ENCODE measurements around the gene MFAP1.
"Not testable (repeated sequence)": the region's sequence is repeated elsewhere in the genome, so short reads cannot be mapped to it uniquely, and the experiment has no call there.

Gene MFAP1

GRCh38 chr15:43824302-43825246 lies at the start of gene MFAP1:
MFAP1 (minus strand) TSS chr15:43824690; CDS start chr15:43824569, 121 bp downstream.
- in situ Hi-C loops (cut with HindIII; ENCODE audit: low sequenced_read_pairs): no loop called here

GRCh38 chr15:43873651-43874050 lies 49.2 kb upstream of the MFAP1 start:
- in situ Hi-C loops (cut with HindIII; ENCODE audit: low sequenced_read_pairs): no loop called here

DNA sequence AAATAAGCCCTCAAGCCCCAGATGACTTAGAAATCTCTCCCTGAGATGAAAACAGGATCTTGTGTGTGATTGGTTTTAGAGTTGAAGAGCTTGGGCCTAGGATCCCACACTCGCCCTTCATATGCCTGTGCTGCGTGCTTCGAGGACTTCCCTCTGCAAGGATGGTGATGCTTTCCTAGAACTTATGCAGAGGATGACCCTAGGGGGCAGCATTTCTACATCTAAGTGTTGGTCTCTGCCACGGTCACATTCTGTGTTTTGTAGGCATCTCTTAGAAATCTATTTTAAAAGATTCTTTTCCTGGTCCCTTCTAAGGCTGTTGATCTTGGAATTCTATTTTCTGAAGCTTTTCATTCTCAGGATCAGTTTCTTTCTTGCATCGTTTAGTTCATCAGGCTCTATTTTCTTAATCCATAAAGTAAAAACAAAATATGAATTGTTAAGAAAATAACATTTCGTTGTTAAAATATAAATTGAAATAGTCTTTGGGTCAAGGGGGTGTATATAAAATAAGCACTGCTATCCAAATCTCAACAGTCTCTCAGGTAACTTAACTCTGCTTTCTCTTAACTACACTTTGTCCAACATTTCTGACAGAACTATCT lies 48.0 kb upstream of the MFAP1 start:
- in situ Hi-C loops (cut with HindIII; ENCODE audit: low sequenced_read_pairs): no loop called here

DNA sequence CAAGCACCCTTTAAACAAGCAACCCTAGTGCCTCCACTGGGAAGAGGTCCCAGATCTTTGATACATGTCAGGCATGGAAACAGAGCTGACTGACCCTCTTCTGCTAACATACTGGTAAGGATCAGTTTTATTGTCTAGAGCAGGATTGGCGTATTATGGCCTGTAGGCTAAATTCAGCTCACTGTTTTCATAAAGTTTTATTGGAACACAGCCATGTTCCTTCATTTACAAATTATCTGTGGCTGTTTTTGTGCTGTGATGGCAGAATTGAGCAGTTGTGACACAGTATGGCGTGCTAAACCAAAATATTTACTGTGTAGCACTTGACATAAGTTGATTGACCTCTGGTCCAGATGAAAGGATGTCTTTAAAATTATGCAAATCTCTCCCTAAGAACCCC lies 47.3 kb upstream of the MFAP1 start:
- in situ Hi-C loops (cut with HindIII; ENCODE audit: low sequenced_read_pairs): no loop called here

- in situ Hi-C loops (cut with HindIII; ENCODE audit: low sequenced_read_pairs): no loop called here
Measured at GRCh38 chr15:43868406-43868805, 43.9 kb upstream of the MFAP1 start.

DNA sequence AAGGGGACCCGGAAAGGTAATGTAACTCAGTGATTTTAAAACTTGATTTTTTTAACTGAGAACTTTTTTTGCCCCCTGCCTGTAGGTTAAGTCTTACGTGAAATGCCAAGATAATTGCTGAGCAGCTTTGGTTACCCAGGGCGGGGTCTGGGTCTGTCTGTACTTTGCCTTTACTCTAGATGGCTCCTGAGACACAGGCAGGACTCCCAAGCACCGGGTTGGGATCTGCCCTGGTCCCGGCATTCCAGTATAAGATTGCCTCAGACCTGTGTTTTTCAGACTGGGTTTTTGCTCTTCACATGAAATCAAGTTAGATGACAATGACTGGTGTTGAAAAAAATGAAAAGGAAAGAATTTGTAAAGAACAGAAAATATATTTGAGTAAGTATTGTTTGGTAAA lies 42.6 kb upstream of the MFAP1 start:
- in situ Hi-C loops (cut with HindIII; ENCODE audit: low sequenced_read_pairs): no loop called here

GRCh38 chr15:43866636-43867035 lies 42.1 kb upstream of the MFAP1 start:
- in situ Hi-C loops (cut with HindIII; ENCODE audit: low sequenced_read_pairs): not testable (repeated sequence)

GRCh38 chr15:43859546-43859945 lies 35.1 kb upstream of the MFAP1 start:
- in situ Hi-C loops (cut with HindIII; ENCODE audit: low sequenced_read_pairs): no loop called here

- in situ Hi-C loops (cut with HindIII; ENCODE audit: low sequenced_read_pairs): no loop called here
Measured at GRCh38 chr15:43854801-43855200, 30.3 kb upstream of the MFAP1 start.

GRCh38 chr15:43852607-43853006 lies 28.1 kb upstream of the MFAP1 start:
- in situ Hi-C loops (cut with HindIII; ENCODE audit: low sequenced_read_pairs): no loop called here

GRCh38 chr15:43851251-43851650 lies 26.8 kb upstream of the MFAP1 start:
- in situ Hi-C loops (cut with HindIII; ENCODE audit: low sequenced_read_pairs): no loop called here

- in situ Hi-C loops (cut with HindIII; ENCODE audit: low sequenced_read_pairs): no loop called here
Measured at GRCh38 chr15:43845421-43845820, 20.9 kb upstream of the MFAP1 start.

- in situ Hi-C loops (cut with HindIII; ENCODE audit: low sequenced_read_pairs): not testable (repeated sequence)
Measured at GRCh38 chr15:43832485-43832884, 8.0 kb upstream of the MFAP1 start.

DNA sequence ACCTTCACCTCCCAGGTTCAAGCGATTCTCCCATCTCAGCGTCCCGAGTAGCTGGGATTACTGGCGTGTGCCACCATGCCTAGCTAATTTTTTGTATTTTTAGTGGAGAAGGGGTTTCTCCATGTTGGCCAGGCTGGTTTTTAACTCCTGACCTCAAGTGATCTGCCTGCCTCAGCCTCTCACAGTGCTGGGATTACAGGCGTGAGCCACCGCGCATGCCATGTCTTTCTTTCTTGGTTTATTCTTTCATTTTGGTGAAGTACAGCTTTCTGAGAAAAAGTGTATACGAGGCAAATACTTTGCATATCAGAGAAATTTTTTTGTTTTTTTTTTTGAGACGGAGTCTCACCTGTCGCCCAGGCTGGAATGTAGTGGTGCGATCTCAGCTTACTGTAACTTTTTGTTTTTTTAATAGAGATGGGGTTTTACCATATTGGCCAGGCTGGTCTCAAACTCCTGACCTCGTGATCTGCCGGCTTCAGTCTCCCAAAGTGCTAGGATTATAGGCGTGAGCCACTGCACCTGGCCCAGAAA lies 7.1 kb upstream of the MFAP1 start:
- in situ Hi-C loops (cut with HindIII; ENCODE audit: low sequenced_read_pairs): not testable (repeated sequence)

GRCh38 chr15:43830691-43831275 lies 6.3 kb upstream of the MFAP1 start:
- in situ Hi-C loops (cut with HindIII; ENCODE audit: low sequenced_read_pairs): not testable (repeated sequence)

DNA sequence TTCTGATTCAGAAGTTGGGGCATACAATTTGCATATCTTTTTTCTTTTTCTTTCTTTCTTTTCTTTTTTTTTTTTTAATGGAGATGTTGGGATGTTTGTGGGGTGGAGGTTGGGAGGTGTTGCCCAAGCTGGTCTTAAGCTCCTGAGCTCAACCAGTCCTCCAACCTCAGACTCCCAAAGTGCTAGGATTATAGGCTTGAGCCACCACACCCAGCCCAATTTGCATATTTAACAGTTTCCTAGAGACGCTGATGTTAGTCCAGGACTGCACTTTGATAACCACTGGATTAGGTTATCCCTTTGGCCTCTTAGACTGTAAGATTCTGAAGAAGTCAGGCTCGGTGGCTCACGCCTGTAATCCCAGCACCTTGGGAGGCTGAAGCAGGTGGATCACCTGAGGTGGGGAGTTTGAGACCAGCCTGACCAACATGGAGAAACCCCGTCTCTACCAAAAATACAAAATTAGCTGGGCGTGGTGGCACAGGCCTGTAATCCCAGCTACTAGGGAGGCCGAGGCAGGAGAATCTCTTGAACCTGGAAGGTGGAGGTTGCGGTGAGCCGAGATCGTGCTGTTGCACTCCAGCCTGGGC lies 5.6 kb upstream of the MFAP1 start:
- in situ Hi-C loops (cut with HindIII; ENCODE audit: low sequenced_read_pairs): not testable (repeated sequence)

DNA sequence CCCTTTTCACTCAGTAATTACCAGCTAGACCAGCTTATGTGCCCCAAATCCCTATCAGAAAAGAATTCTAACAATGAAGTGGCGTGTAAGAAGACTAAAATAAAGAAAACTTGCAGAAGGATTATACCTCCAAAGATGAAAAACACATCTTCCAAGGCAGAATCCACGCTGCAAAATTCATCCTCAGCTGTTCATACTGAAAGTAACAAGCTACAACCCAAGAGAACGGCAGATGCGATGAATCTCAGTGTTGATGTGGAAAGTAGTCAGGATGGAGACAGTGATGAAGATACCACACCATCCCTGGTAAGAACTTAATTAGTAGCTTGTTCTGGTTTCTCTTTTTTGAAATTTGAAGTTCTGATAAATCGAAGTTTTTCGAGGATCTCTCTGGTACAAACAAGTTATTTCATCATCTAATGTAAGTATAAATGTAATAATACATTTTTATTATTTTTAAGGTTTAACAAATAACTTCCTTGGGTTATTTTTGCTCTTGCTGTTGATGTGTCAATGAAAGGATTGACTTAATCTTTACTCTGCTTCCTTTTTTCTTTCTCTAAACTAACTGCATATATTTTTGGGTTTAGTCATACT lies 3.7 kb upstream of the MFAP1 start:
- in situ Hi-C loops (cut with HindIII; ENCODE audit: low sequenced_read_pairs): no loop called here

- in situ Hi-C loops (cut with HindIII; ENCODE audit: low sequenced_read_pairs): no loop called here
Measured at GRCh38 chr15:43826508-43827341, 2.2 kb upstream of the MFAP1 start, which contains the start of gene WDR76. WDR76 (plus strand) TSS chr15:43827002; CDS start chr15:43827033, 31 bp downstream.

DNA sequence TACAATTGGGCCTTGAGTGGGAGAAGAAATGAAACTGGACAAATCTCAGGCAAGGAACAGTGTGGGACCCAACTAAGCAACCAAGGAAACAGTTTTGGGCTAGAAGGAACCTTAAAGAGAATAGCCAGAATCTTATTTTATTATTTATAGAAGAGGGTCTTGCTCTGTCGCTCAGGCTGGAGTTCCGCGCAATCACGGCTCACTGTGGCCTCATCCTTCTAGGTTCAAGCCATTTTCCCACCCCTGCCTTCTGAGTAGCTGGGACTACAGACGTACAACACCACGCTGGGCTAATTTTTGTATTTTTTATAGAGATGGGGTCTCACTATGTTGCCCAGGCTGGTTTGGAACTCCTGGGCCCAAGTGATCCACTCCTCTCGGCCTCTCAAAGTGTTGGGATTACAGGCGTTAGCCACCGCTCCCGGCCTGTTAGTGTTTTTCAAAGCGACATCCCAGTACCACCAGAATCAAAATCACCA lies 1.6 kb upstream of the MFAP1 start:
- in situ Hi-C loops (cut with HindIII; ENCODE audit: low sequenced_read_pairs): no loop called here

DNA sequence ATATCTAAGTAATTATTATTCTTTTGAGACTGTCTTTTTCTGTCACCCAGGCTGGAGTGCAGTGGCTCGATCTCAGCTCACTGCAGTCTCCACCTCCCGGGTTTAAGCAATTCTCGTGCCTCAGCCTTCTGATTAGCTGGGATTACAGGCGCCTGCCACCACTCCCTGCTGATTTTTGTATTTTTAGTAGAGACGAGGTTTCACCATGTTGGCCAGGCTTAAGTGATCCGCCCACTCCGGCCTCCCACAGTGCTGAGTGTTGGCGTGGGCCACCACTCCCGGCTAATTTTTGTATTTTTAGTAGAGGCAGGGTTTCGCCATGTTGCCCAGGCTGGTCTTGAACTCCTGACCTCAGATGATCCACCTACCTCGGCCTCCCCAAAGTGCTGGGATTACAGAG lies 815 bp upstream of the MFAP1 start:
- in situ Hi-C loops (cut with HindIII; ENCODE audit: low sequenced_read_pairs): not testable (repeated sequence)

Measured in DLD1 (cell line).